OCI-LY3 (cell line): ENCODE results near the gene ETHE1.

Experiments
- CTCF ChIP-seq: fragments of 200-600, 300-600 bp; sonication (generic); IDR thresholded peaks from 2 replicates; pipeline ENCODE4 v1.5.1; 2014; ENCODE audit warnings: antibody characterized with exemption, low read length, low read depth
- EZH2phosphoT487 ChIP-seq: fragments of 200-600 bp; shearing (Covaris generic); IDR thresholded peaks from 2 replicates; pipeline ENCODE4 v1.6.1; 2018; ENCODE audit warnings: antibody characterized with exemption, mixed run types, low read depth

- TF ChIP-seq CTCF (no peak), EZH2phosphoT487 (no peak)
Observed at GRCh38 chr19:43498233-43498842, 28.7 kb downstream of the ETHE1 start.
